GM12878 (cell line): ENCODE results near the gene NECAB2. TPM values are rescaled to one million over a fixed set of nuclear protein-coding genes. Genes with fewer than 3 reads are reported as not detected.

Experiments used
- ATAC-seq: fragments of 200-7000 bp; cut with Tn5 transposase; 3 replicates; pipeline ENCODE4 v1.9.1; 2020; ENCODE audit warnings: mild to moderate bottlenecking, moderate library complexity
- BruUV-seq: library from RNA; stranded (reverse); fragments of 400-500 nt; replicated peaks from 2 replicates; lab custom pipeline; 2021; lab: Mats Ljungman, UMichigan
- CTCF ChIA-PET: fragments of 300-600 bp; sonication (Branson Sonifier 250); formaldehyde crosslinking; extraction: SDS; loops from one replicate; lab custom pipeline; 2021; ENCODE audit warnings: inconsistent platforms; lab: Yijun Ruan, JAX
- POLR2A ChIA-PET: fragments of 350-600 bp; formaldehyde crosslinking; extraction: SDS; loops from one replicate; lab custom pipeline; 2021; ENCODE audit warnings: inconsistent platforms; lab: Charles Lee
- RAD21 ChIA-PET: fragments of 300-600 bp; sonication (Branson Sonifier 250); formaldehyde crosslinking; loops from one replicate; lab custom pipeline; 2023; ENCODE audit warnings: antibody characterized with exemption; ENCODE audit not compliant: unreplicated experiment; lab: Charles Lee
- SMC1A ChIA-PET: fragments of 300-600 bp; sonication (Branson Sonifier 250); formaldehyde crosslinking; loops from one replicate; lab custom pipeline; 2023; ENCODE audit not compliant: unreplicated experiment, uncharacterized antibody; lab: Charles Lee
- DNase-seq: peaks from one replicate; pipeline ENCODE4 v3.0.0-alpha.2; 2011; ENCODE audit warnings: low read depth, low spot score
- FAIRE-seq: peaks from 3 replicates; lab custom pipeline; 2011; peaks lifted over from hg19 to GRCh38; lab: Jason Lieb, UNC
- H2AFZ ChIP-seq: 2 replicates; pipeline ENCODE4 v1.6.0; 2011; ENCODE audit warnings: low read depth, low read length, control low read depth; ENCODE audit not compliant: control insufficient read depth
- H3K27ac ChIP-seq: 2 replicates; pipeline ENCODE4 v1.5.1; 2011; ENCODE audit warnings: control low read depth; ENCODE audit not compliant: control insufficient read depth, insufficient read depth
- H3K27me3 ChIP-seq, 2 experiments: replicated peaks in 1 of 2; 2 replicates each; pipeline versions ENCODE4 v1.6.0 to v1.6.1; 2011; ENCODE audit warnings: low read length in 1 of 2; ENCODE audit not compliant: control insufficient read depth in 2 of 2, insufficient read depth in 2 of 2
- H3K36me3 ChIP-seq, 2 experiments: 2 replicates each; pipeline ENCODE4 v1.5.1; 2011; ENCODE audit warnings: low read length in 1 of 2; ENCODE audit not compliant: control insufficient read depth in 2 of 2, insufficient read depth in 2 of 2
- H3K4me1 ChIP-seq: 2 replicates; pipeline ENCODE4 v1.6.1; 2011; ENCODE audit warnings: mild to moderate bottlenecking, low read length, moderate library complexity, mixed read lengths; ENCODE audit not compliant: control insufficient read depth, insufficient read depth
- H3K4me2 ChIP-seq: 2 replicates; pipeline ENCODE4 v1.6.0; 2011; ENCODE audit warnings: control low read depth; ENCODE audit not compliant: control insufficient read depth, insufficient read depth
- H3K4me3 ChIP-seq: fragments of 200-600 bp; sonication (generic); 2 replicates; pipeline ENCODE4 v1.5.1; 2016
- H3K79me2 ChIP-seq: 2 replicates; pipeline ENCODE4 v1.6.0; 2011; ENCODE audit warnings: low read length; ENCODE audit not compliant: control insufficient read depth, insufficient read depth
- H3K9ac ChIP-seq: 2 replicates; pipeline ENCODE4 v1.8.0; 2011; ENCODE audit warnings: low read length, control low read depth, mixed read lengths; ENCODE audit not compliant: control insufficient read depth, insufficient read depth
- H3K9me3 ChIP-seq: replicated peaks from 3 replicates; pipeline ENCODE4 v1.5.1; 2011; ENCODE audit warnings: mild to moderate bottlenecking, low read length; ENCODE audit not compliant: control insufficient read depth, insufficient read depth
- H4K20me1 ChIP-seq: 2 replicates; pipeline ENCODE4 v1.6.0; 2011; ENCODE audit not compliant: control insufficient read depth, insufficient read depth
- ATF3 ChIP-seq: IDR thresholded peaks from 2 replicates; pipeline ENCODE4 v1.6.1; 2011; ENCODE audit warnings: low read depth, mild to moderate bottlenecking, low read length, moderate library complexity, borderline replicate concordance; ENCODE audit errors: extremely low read depth
- ATF7 ChIP-seq: fragments of 450-650 bp; IDR thresholded peaks from 2 replicates; pipeline ENCODE4 v1.6.1; 2016; ENCODE audit warnings: low read depth, mild to moderate bottlenecking
- CBX3 ChIP-seq: fragments of 200-600 bp; sonication (generic); IDR thresholded peaks from 2 replicates; pipeline ENCODE4 v1.6.1; 2016; ENCODE audit warnings: low read depth, borderline replicate concordance
- CHD2 ChIP-seq: IDR thresholded peaks from 2 replicates; pipeline ENCODE4 v1.6.1; 2011; ENCODE audit warnings: low read depth, low read length, improper control_type of control experiment, borderline replicate concordance
- CHD4 ChIP-seq: fragments of 200-600 bp; sonication (generic); IDR thresholded peaks from 2 replicates; pipeline ENCODE4 v1.6.1; 2016; ENCODE audit warnings: mild to moderate bottlenecking
- CREB1 ChIP-seq: IDR thresholded peaks from 2 replicates; pipeline ENCODE4 v1.6.1; 2012; ENCODE audit warnings: low read depth, mild to moderate bottlenecking, inconsistent platforms
- EGR1 ChIP-seq, 2 experiments: IDR thresholded peaks; 1 replicate in 1 of 2; 2 replicates in 1 of 2; pipeline ENCODE4 v1.6.1; 2011 to 2012; ENCODE audit warnings: low read depth in 2 of 2, low read length in 2 of 2, borderline replicate concordance in 1 of 2, mild to moderate bottlenecking in 1 of 2, moderate library complexity in 1 of 2
- ETV6 ChIP-seq, 2 experiments: fragments of 450-650 bp in 1 of 2; IDR thresholded peaks in 1 of 2; conservative IDR thresholded peaks in 1 of 2; 2 replicates each; pipeline ENCODE4 v1.6.1; 2014; ENCODE audit warnings: antibody characterized with exemption in 1 of 2, borderline replicate concordance in 1 of 2, low read depth in 1 of 2, mild to moderate bottlenecking in 1 of 2, moderate library complexity in 1 of 2
- MEF2B ChIP-seq: fragments of 450-650 bp; IDR thresholded peaks from 2 replicates; pipeline ENCODE4 v1.6.1; 2018; ENCODE audit warnings: mild to moderate bottlenecking, moderate library complexity; ENCODE audit not compliant: partially characterized antibody, poor library complexity, severe bottlenecking
- MTA3 ChIP-seq: IDR thresholded peaks from 2 replicates; pipeline ENCODE4 v1.6.1; 2012; ENCODE audit warnings: low read length, inconsistent platforms, borderline replicate concordance
- NFIC ChIP-seq: IDR thresholded peaks from 2 replicates; pipeline ENCODE4 v1.6.1; 2012; ENCODE audit warnings: low read depth, mild to moderate bottlenecking, inconsistent platforms, low read length, moderate library complexity
- PAX8 ChIP-seq: fragments of 450-650 bp; IDR thresholded peaks from 2 replicates; pipeline ENCODE4 v1.6.1; 2017; ENCODE audit warnings: mild to moderate bottlenecking, moderate library complexity
- RAD21 ChIP-seq: IDR thresholded peaks from 2 replicates; pipeline ENCODE4 v1.6.1; 2011; ENCODE audit warnings: mild to moderate bottlenecking, low read depth, low read length, moderate library complexity; ENCODE audit not compliant: insufficient read depth
- ZBTB33 ChIP-seq: fragments of 450-650 bp; IDR thresholded peaks from 2 replicates; pipeline ENCODE4 v1.6.1; 2017; ENCODE audit warnings: mild to moderate bottlenecking
- ZBTB4 ChIP-seq: fragments of 450-650 bp; formaldehyde crosslinking; IDR thresholded peaks from 2 replicates; pipeline ENCODE4 v1.4.0; 2022; ENCODE audit warnings: mild to moderate bottlenecking, moderate library complexity
- WGBS: methylation state at CpG from one replicate; pipeline ENCODE4 v1.1.6; 2016; ENCODE audit warnings: low lambda C conversion rate; ENCODE audit not compliant: insufficient replicate concordance, insufficient coverage; ENCODE audit errors: missing lambda C conversion rate; 5-methylcytosine and 5-hydroxymethylcytosine counted together
- in situ Hi-C: fragments of 300-500 bp; cut with MboI; formaldehyde crosslinking; loops from 9 replicates; pipeline ENCODE4 v1.14.3; 2018; ENCODE audit warnings: mixed read lengths
- intact Hi-C: fragments of 100-400 bp; cut with micrococcal nuclease; formaldehyde crosslinking; loops from one replicate; pipeline ENCODE4 v1.14.2; 2022; ENCODE audit not compliant: unreplicated experiment
- polyA plus RNA-seq, 11 experiments: library from polyadenylated mRNA; depleted of rRNA in 4 of 11; unstranded in 6 of 11; stranded (reverse) in 5 of 11; fragments of >200 nt; fragmentation: Nextera tagmentation in 4 of 11; fragmentation: Illumina TruSeq in 1 of 11; extraction: Ambion mirVana in 4 of 11; extraction: Trizol in 1 of 11; gene quantifications; 1 replicate in 1 of 11; 2 replicates in 10 of 11; pipeline versions ENCODE4 v1.2.1 to v1.2.3, GENCODE V29; 2011 to 2016; ENCODE audit warnings: inconsistent platforms in 2 of 11, missing spikeins in 2 of 11, low read depth in 1 of 11
- total RNA-seq, 4 experiments: library from RNA; depleted of rRNA in 3 of 4; stranded (reverse); fragments of >200 nt in 3 of 4; fragmentation: Illumina TruSeq in 1 of 4; extraction: Trizol in 1 of 4; gene quantifications; 2 replicates each; pipeline versions ENCODE4 v1.2.1 to v1.2.3, GENCODE V29; 2013 to 2021

NECAB2 gene
- total and polyA plus RNA-seq, 10 of the 15 experiments (the other 5 are each of a cell fraction or from before 2014, with no cell fraction given), result not detected

- TF ChIP-seq ZBTB33 (no peak), CBX3 (no peak), NFIC (no peak), EGR1 (IDR thresholded peaks at IDR 0.05; ENCODE audit: borderline replicate concordance in 1 of 2, low read depth in 2 of 2, low read length in 2 of 2) (no peak), CREB1 (no peak), ATF3 (no peak)
Observed at GRCh38 chr16:84042308-84042878, 74.3 kb downstream of the NECAB2 start, which contains the start of gene SLC38A8 (continued).

GRCh38 chr16:84042879-84043485, 74.9 kb downstream of the NECAB2 start:
- Histone ChIP-seq H4K20me1 (no peaks in the 10 kb centered on the region), H3K9ac (no peak overlapping the region), H2AFZ (no peak overlapping the region), H3K4me2 (no peak overlapping the region), H3K4me3 (no peak overlapping the region), H3K79me2 (no peaks in the 10 kb centered on the region), H3K27ac (no peak overlapping the region), H3K36me3 (no peaks in the 10 kb centered on the region), H3K27me3 (no peaks in the 10 kb centered on the region; a peak in 3 of 4 replicates), H3K4me1 (no peaks in the 10 kb centered on the region), H3K9me3 (no peaks in the 10 kb centered on the region)
- ChIA-PET RAD21 (no interaction called here), POLR2A (no interaction called here), SMC1A (no interaction called here), CTCF (interaction anchor here (1.5 kb wide), 1 partner anchor 18 kb away, joined by 3 read pairs; no protein-coding TSS in a partner anchor)
- intact Hi-C loops (no loop called here), in situ Hi-C loops (no loop called here)
- no peak for FAIRE-seq
- no peak for DNase-seq
- WGBS, result 41% methylated on average over 22 of the region's 22 CpGs
- no peak; the same call in 2 of the 3 replicates for ATAC-seq
- no TSS peak for BruUV-seq
- no peak for TF ChIP-seq MTA3
- no peak for TF ChIP-seq CHD4
- no peak for TF ChIP-seq MEF2B
- no peak for TF ChIP-seq ZBTB4 (CRISPR knock-in tag)
- no peak for TF ChIP-seq CHD2
- TF ChIP-seq ETV6 (conservative IDR thresholded peaks at IDR 0.05 in 1 of 2, IDR thresholded peaks at IDR 0.05 in 1 of 2; ENCODE audit: borderline replicate concordance in 1 of 2, low read depth in 1 of 2), result no peak
- TF ChIP-seq RAD21, result no peak
- TF ChIP-seq CREB1, result no peak
- TF ChIP-seq PAX8, result no peak
- no peak for TF ChIP-seq ATF7
